Inflammatory macrophage (primary cell): ENCODE measurements around the gene MAPKAP1.

ENCODE experiments used
- DNase-seq, 2 donors: peaks; one replicate each; pipeline ENCODE4 v3.0.0-alpha.2; 2020 to 2022

MAPKAP1 gene

GRCh38 chr9:125559194-125559593 lies 147.8 kb downstream of the MAPKAP1 start:
- no peak for DNase-seq

- DNase-seq, result peak; percentile 77
Measured at GRCh38 chr9:125558453-125559092, 148.4 kb downstream of the MAPKAP1 start.

- no peak for DNase-seq
Measured at GRCh38 chr9:125556046-125556721, 150.8 kb downstream of the MAPKAP1 start.

- no peak for DNase-seq
Measured at GRCh38 chr9:125554726-125555125, 152.3 kb downstream of the MAPKAP1 start.

- no peak for DNase-seq
Measured at GRCh38 chr9:125551781-125552180, 155.2 kb downstream of the MAPKAP1 start.

GRCh38 chr9:125549891-125550885 lies 156.8 kb downstream of the MAPKAP1 start:
- no peak for DNase-seq

GRCh38 chr9:125549465-125549871 lies 157.5 kb downstream of the MAPKAP1 start:
- DNase-seq, result no peak

GRCh38 chr9:125549039-125549438 lies 158.0 kb downstream of the MAPKAP1 start:
- DNase-seq, result peak in 1 of 2 donors; percentile 27

GRCh38 chr9:125548141-125548540 lies 158.9 kb downstream of the MAPKAP1 start:
- DNase-seq, result no peak

- no peak for DNase-seq
Measured at GRCh38 chr9:125547368-125547767, 159.6 kb downstream of the MAPKAP1 start.

GRCh38 chr9:125545845-125546244 lies 161.2 kb downstream of the MAPKAP1 start:
- DNase-seq, result no peak

- no peak for DNase-seq
Measured at GRCh38 chr9:125544988-125545651, 161.9 kb downstream of the MAPKAP1 start.

- DNase-seq, result no peak
Measured at GRCh38 chr9:125544484-125544883, 162.5 kb downstream of the MAPKAP1 start.

- no peak for DNase-seq
Measured at GRCh38 chr9:125541840-125542243, 165.2 kb downstream of the MAPKAP1 start.

GRCh38 chr9:125540497-125540896 lies 166.5 kb downstream of the MAPKAP1 start:
- no peak for DNase-seq

- DNase-seq, result no peak
Measured at GRCh38 chr9:125538092-125538473, 168.9 kb downstream of the MAPKAP1 start.

- no peak for DNase-seq
Measured at GRCh38 chr9:125537442-125538091, 169.4 kb downstream of the MAPKAP1 start.

- DNase-seq, result no peak
Measured at GRCh38 chr9:125536776-125537175, 170.2 kb downstream of the MAPKAP1 start.

- no peak for DNase-seq
Measured at GRCh38 chr9:125536167-125536772, 170.7 kb downstream of the MAPKAP1 start.

- no peak for DNase-seq
Measured at GRCh38 chr9:125534971-125535701, 171.9 kb downstream of the MAPKAP1 start.
